ENCODE results near the gene ARHGAP20.

Gene ARHGAP20, protein sequence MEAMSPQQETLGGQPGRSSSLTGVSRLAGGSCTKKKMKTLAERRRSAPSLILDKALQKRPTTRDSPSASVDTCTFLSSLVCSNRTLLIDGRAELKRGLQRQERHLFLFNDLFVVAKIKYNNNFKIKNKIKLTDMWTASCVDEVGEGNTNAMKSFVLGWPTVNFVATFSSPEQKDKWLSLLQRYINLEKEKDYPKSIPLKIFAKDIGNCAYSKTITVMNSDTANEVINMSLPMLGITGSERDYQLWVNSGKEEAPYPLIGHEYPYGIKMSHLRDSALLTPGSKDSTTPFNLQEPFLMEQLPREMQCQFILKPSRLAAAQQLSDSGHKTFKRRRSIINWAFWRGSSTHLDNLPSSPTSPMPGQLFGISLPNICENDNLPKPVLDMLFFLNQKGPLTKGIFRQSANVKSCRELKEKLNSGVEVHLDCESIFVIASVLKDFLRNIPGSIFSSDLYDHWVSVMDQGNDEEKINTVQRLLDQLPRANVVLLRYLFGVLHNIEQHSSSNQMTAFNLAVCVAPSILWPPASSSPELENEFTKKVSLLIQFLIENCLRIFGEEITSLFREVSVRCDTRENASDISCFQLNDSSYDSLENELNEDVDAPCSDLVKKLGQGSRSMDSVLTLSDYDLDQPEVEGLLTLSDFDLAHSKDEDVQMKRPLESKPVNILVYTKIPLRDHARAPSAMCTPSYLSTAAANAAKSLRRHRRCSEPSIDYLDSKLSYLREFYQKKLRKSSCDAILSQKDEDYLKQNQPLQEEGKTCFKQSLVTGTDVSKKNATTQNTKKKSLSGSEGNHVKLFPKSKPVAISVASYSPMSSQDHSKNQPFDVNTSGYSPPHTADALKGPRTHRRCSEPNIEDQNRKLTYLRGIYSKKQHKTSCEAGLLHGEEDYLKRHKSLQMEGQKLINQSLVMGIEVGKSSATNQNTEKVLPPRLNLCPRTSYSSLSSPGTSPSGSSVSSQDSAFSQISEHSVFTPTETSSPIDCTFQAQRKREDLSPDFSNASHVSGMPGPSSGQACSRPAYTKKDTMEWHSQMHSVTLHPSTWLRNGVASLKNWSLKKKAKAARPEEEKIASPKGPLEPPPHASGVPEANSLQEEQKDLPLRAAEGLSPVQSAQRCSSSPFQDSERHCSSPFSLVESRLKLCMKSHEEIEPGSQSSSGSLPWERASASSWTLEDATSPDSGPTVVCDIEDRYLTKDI

DNA sequence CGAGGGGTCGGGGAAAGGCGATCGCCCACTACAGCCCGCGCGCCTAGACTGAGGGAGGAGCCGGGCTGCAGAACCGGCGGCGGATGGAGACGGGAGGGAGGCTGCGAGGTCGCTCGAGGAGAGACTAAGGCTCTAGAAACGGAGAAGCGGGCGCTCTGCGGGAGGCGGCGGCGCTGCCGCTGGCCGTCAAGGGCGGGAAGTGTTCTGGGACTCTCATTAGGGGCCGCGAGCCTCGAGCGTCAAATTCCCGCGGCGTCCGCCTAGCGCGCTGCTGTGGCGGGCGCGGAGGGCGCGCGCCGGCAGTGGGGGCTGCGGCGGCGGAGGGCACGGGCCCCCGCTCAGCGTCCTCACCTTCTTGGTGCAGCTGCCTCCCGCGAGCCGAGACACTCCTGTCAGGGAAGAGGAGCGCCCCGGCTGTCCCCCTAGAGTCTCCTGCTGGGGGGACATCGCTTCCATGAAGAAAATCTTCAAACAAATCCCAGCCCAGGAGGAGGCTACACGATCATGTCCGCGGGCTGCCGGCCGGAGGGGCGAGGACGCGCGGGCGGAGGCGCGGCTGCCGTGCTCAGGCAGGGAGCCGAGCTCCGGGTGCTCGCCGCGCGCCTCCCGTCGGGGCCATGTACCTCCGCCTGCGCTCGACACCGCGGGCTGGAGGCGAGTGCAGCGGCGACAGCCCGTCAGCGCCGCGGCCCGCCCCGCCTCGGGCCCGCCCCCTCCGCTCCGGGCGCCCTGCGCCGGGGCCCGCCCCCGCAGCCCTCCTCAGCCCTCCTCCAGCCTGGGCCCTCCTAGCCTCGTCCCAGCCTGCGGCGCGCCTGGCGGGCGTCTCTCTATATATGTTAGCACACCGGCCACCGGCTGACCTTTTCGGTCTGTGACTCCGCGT lies at the start of gene ARHGAP20:
Gene ARHGAP20 (minus strand): TSS at position 662 of the 883 bp plus-strand sequence. CDS start 206 bp downstream, at position 456.
- peak; percentile 50 for DNase-seq

DNA sequence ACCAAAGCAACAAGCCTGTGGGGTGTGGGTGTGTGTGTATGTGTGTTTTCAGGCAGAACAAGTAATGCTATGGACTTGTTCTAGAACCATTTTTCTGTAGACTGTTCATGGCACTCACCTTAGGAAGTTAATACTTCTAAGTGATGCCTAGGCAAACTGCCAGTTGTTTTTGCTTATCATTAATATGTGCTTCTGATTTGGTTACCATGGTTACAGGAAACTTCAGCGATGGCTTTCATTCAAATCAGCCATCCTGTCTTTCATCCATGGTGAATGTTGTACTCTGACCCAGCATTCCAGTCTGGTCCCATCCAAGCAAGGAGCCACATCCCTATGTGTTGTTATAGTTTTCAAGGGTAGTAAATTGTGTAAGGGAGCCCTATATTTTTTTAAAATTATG lies 49.8 kb upstream of the ARHGAP20 start:
- no peak for DNase-seq

DNA sequence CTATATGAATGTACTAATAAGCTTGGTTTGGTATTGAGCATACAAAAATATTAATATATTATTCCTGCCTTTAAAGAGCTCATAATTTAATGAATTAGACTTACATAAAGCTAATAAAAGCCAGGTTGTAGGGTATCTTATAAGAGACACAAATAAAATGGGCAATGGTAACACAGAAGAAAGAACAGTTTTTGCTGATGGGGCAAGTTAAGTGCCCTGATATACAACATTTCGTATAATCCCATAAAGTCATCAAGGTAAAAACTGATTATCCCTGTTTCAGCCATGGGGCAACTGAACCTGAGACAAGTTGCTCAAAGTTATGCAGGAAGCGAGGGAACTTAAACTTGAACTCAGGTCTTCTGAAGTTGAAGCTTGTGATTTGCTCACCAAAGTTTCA lies 48.9 kb upstream of the ARHGAP20 start:
- DNase-seq: no peak

DNA sequence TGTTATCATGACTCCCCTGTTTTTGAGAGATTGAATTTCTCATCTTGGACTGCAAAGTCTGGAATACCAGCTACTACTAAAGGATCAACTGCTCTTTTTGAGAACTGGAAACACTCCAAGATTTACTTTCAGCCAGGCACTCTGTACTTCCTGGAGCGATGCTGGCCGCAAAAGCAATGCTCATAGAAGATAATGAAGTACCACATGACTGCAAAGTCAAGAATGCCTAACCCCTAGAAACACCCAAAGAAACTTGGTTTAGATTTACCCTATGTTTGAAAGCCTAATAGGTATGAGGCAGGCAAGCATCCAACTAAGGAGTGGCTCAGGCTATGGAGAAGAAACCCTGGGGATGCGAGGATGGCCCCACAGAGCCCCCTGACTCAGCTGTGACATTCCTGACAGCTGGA lies 47.7 kb upstream of the ARHGAP20 start:
- no peak for DNase-seq

DNA sequence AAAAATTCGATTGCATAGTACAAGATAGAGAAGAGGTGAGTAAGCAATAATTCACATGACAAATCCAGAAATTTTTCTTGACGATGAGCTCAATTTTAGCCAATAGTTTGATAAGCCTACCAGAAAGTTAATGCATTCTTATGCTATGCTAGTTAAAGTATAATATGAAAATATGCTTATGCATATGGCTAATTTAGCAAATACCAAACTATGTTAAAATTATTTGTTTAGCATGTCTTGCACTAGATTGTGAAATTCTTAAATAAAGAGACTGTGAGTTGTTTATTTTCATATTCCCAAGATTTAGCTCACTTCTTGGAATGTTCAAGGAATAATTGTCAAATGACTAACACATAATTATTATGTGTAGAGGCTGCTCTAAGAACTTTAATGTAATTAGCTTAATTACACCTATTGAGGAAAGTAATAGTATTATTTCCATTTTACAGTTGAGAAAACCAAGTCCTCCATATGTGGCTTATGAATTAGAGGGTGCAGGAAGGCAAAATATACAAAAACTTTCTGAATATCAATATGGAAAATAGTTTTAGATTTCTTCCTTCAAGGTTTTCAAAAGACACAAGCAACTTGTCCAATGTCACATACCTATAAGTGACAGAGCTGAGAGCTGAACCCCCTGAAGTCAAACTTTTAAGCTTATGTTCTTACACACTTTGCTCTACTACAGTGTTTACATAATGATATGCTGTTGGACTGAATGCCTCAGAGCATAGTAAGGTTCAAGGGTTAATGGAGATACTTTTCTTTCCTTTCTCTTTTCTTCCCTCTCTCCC lies 45.9 kb upstream of the ARHGAP20 start:
- no peak for DNase-seq

DNA sequence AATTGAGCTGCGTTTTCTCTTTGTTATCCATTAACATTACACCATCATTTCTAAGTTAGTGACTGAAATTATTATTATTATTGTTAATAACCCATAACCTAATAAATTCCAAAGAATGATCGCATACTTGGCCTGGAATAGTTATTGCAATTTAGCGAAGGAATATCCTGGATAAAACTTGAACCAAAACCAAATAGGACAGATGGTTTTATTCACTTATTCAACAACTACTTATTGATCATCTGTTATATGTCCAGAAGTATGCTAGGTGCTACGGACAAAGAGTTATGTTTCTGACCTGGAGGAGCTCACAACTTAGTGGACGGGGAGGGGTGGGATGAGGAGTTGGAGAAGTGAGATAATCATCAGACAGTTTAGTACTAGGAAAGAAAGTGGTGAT lies 44.8 kb upstream of the ARHGAP20 start:
- DNase-seq: no peak

DNA sequence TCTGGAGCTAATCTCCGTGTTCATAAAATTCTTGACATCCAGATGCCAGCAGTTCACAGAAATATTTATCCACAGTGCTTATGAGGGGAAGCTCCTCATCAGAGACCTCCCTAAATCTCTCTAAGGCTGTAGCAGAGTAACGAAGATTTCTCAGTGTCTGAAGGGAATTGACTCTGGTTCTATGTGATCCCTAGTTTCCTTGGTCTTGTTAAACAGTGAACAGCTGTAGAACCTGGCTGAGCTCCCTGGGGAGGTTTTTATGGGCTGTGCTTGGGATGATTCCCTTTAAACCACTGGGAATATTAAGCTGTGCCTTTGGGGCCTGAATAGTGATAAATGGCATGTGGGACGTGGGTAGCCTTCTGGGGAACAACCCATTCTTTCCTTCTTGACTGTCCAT lies 43.7 kb upstream of the ARHGAP20 start:
- no peak for DNase-seq

DNA sequence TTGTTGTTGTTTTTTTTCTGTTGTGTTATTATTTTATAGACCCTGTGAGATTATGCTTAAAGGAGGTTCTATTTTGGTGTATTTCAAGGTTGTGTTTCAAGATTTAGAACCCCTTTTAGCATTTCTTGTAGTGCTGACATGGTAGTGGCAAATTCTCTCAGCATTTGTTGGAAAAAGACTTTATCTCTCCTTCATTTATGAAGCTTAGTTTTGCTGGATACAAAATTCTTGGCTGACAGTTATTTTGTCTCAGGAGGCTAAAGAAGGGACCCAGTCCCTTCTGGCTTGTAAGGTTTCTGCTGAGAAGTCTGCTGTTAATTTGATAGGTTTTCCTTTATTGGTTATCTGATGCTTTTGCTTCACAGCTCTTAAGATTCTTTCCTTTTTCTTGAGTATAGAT lies 40.7 kb upstream of the ARHGAP20 start:
- no peak for DNase-seq

DNA sequence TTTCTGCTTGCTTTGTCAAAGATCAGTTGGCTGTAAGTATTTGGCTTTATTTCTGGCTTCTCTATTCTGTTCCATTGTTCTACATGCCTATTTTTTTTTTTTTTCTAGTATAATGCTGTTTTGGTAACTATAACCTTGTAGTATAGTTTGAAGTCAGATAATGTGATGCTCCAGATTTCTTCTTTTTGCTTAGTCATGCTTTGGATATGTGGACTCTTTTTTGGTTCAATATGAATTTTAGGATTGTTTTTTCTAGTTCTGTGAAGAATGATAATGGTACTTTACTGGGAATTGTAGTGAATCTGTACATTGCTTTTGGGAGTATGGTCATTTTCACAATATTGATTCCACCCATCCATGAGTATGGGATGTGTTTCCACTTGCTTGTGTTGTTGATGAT lies 37.9 kb upstream of the ARHGAP20 start:
- DNase-seq: no peak

DNA sequence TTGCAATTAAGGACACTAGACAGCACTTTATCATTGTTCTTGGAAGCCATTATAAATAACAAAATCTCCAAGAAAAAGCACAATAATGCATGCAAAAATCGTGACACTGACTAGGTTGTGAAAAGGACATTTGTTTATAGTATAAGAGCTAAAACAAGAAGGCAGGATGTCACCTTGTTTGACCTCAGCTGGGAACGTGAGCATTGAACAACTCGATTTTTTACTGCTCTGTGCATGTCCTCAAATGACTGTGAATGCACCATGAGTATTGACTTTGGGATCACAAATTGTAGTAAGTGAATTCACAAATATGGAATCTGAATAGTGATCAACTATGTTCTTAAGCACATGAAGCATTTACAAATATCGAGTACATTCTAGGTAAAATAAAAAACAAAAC lies 35.3 kb upstream of the ARHGAP20 start:
- DNase-seq: no peak

DNA sequence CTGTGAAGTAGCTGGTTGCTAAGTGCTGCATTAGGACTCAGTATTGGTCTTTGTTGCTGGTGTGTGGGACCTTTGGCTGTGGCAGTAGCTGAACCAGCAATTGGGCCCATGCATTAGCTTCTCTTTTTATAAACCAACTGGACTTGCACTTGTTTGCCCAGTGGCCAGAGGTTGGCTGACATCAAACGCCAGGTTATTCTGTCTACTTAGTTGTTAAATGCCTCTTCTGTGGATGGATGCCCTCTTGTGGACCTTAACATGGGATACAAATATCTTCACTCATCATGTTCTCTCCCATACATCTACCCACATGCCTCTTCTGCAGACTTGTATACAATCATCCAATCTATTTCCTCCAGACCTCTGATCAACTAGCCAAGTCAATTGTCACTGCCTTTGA lies 26.4 kb upstream of the ARHGAP20 start:
- DNase-seq: no peak

DNA sequence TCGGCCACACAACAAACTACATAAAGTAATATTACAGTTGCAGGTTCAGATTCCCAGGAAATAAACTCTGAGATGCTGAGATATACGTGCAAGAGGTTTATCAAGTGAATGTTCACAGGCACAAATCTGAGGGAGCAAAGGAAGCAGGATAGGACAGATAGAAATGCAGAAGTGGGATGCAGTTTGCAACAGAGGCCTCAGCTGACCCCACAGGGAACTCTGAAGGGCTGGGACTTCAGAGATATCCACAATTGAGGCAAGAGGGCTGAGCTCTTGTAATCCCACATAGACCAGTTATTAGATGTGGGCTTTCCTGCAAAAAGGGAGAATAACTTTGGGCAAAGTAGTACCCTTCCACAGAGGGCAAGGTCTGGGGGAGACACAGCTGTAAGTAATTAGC lies 25.4 kb upstream of the ARHGAP20 start:
- no peak for DNase-seq

DNA sequence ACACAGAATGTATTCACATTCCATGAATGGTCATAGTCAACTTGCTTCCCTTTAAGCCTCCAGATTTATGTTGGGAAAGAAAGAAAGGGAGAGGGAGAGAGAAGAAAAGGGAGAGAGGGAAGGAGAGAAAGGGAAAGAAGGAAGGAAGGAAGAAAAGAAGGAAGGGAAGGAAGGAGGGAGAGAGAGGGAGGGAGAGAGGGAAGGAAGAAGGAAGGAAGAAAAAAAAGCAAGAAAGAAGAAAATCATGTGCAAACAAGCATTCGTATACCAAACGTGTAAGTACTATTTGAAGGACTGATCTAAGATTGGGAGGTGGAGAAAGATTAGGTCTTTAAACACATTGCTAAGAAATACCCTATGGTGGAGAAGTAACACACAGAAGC lies 23.9 kb upstream of the ARHGAP20 start:
- no peak for DNase-seq

DNA sequence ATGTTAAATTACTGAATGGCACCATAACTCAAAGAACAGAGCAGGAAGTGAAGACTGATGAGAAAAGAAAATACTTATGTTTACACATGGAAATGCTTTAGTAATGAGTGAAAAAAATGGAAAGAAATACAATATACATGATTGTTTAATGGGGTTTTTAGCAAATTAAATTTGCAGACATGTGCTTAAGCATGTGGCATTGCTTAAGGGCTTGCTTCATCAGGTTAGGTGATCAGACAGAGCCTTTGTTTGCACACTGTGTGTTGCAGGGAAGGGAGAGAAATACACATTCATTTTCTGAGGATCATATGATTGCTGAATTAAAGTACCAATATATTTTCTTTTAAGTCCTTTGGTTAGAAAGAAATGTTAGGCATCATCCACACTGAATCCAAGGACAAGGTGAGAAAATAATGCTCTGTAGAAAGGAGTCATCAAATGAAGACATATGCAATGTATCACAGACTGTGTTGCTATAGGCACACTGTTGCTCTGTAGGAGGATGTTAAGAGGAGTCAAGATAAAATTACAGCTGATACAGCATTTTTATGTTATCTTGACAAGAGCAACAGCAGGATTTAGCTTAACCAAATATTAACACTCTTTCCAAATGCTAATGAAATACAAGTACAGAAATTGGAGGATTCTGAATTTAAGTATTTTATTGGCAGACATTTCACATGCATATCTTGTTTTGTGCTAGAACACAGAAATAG lies 23.4 kb upstream of the ARHGAP20 start:
- DNase-seq: no peak

DNA sequence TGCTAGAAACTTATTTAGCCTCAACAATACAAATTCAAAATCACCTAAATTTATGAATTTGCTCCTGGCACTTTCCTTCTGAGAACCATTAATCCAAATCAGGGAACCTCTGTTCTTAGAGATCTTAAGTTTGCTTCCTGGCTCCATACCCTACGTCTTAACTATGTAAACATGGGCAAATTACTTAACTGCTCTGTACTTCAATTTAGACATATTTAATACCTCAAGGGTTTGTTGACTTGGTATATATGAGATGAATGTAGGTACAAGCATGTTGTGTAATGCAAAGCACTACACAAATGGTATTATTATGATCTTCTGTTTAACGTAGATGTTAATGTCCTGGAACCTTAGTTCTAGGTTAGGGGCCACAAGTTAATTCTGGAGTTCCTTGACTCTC lies 22.6 kb upstream of the ARHGAP20 start:
- no peak for DNase-seq

DNA sequence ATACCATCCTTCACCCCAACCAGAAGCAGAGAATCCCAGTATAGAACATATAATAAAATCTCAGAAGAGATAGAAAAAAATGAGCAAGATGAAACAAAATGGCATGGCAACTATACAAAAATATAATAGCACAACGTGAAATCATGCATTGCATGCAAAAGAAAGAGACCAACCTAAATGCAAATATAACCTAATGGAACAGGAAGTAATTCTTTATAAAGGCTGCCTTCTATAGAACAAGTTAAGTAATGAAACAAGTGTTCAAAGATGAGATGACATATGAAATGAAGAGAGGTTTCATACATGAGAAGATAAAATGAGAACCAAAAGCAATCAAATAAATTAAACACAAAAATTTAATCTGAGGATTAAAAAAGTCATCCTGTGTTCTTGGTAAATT lies 18.5 kb upstream of the ARHGAP20 start:
- no peak for DNase-seq

DNA sequence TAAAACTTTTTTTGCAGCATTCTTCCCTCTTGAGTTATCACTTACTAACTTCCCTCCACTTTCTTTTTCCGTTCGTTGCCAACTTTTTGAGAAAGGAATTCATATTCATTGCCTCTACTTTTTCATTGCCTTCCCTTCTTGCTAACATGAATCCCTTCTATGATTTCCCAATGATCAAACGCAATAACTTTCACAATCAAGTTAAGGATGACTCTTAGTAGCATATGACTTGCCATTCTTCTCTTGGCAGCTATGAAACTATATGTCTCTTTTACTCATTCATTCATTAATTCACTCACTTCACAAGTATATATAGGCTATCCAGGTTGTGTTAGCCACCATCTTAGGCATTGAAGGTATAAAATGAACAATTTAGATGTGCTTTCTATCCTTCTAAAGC lies 16.6 kb upstream of the ARHGAP20 start:
- no peak for DNase-seq

DNA sequence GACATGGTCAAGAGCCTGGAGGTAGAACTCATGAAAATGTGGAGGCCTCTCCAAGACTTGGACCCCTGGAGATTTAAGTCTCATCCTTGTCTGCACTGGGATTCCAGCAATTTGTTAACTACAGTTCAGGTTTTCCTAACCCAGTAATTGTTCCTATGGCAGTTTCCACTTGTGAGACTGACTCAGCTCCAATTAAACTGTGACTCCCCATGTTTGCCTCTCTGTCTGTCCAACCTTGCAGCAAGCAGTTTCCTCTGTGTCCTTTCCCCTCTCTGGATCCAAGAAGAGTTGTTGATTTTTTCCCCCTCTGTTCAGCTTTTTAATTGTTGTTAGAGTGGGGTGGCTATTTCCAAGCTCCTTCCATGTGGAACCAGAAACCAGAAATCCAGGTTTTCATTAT lies 16.2 kb upstream of the ARHGAP20 start:
- no peak for DNase-seq

DNA sequence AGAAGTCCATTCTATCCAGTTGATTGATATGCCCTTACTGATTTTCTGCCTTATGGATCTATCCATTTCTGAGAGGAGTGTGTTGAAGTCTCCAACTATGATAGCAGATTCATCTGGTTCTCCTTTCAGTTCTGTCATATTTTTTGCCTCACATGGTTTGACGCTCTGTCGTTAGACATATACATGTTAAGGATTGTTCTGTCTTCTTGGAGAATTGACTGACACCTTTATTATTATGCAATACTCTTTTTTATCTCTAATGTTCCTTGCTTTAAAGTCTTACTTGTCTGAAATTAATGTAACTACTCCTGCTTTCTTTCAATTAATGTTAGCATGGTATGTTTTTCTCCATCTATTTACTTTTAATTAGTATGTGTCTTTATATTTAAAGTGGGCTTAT lies 12.1 kb upstream of the ARHGAP20 start:
- no peak for DNase-seq

DNA sequence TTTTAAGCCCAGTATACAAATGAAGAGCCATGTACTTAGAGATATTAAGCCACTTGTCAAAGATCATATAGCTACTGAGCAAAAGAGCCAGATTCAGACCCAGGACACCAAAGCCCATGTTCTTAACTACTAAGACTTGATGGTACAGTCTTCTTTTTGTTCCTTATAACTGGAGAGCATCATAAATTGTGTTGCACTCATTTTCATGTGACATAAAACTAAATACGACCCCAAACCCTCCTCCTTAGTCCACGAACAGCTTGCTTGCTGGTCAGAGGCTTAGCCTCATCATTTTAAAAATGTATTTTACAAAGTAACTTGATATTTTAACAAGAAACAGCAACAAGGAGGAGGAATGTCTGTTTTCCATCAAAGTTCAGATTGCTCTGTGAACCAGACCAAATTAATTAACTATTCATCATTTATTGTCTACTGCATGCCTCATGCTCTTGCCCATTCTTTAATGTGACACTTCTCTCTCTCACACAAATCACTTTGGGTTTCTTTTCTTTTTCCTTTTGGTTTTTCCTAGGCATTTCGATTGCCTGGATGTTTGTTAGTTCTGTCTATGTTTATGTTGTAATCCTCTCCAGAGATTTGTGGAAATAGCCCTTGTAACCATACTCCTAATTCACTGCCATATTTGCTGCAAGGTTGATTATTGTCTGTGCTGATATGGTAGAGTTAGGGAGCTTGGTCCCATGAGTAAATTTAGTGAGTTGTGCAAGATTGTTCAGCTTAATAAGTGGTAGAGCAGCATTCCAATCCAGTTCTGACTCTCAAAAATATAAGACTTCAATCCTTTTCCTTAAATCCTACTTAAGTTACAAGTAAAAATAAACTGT lies 8.4 kb upstream of the ARHGAP20 start:
- no peak for DNase-seq

All from NCI-H1048 (cell line).